Endothelial cell (in vitro differentiated cells): ENCODE results near the gene CACFD1. TPM values are rescaled to one million over a fixed set of nuclear protein-coding genes. Genes with fewer than 3 reads are reported as not detected.

Source experiments
- DNase-seq: peaks from one replicate; pipeline ENCODE4 v3.0.0; 2021; ENCODE audit warnings: low spot score
- H3K27ac Mint-ChIP-seq: one replicate; pipeline ENCODE4 v1.8.0; 2021; ENCODE audit warnings: mixed read lengths, inconsistent platforms; ENCODE audit not compliant: unreplicated experiment
- H3K27me3 Mint-ChIP-seq: one replicate; pipeline ENCODE4 v1.8.0; 2021; ENCODE audit warnings: mild to moderate bottlenecking, moderate library complexity, mixed read lengths, inconsistent platforms; ENCODE audit not compliant: unreplicated experiment
- H3K36me3 Mint-ChIP-seq: one replicate; pipeline ENCODE4 v1.8.0; 2021; ENCODE audit warnings: mild to moderate bottlenecking, low read depth, mixed read lengths, inconsistent platforms; ENCODE audit not compliant: unreplicated experiment
- H3K4me1 Mint-ChIP-seq: one replicate; pipeline ENCODE4 v1.8.0; 2021; ENCODE audit warnings: mild to moderate bottlenecking, mixed read lengths, inconsistent platforms; ENCODE audit not compliant: unreplicated experiment
- H3K4me3 Mint-ChIP-seq: one replicate; pipeline ENCODE4 v1.8.0; 2021; ENCODE audit warnings: mild to moderate bottlenecking, mixed read lengths, inconsistent platforms; ENCODE audit not compliant: unreplicated experiment
- H3K9me3 Mint-ChIP-seq: one replicate; pipeline ENCODE4 v1.8.0; 2021; ENCODE audit warnings: mixed read lengths, inconsistent platforms; ENCODE audit not compliant: unreplicated experiment
- CTCF ChIP-seq: fragments of 200-600 bp; sonication (generic); IDR thresholded peaks from one replicate; pipeline ENCODE4 v1.5.0; 2021; ENCODE audit warnings: antibody characterized with exemption; ENCODE audit not compliant: unreplicated experiment
- total RNA-seq: library from RNA; stranded (reverse); fragmentation: NEBNext Ultra II Directional; extraction: Animal tissue kit (Norgen Biotek cat#: 25700); gene quantifications from one replicate; pipeline ENCODE4 v1.2.1, GENCODE V29; 2021; ENCODE audit not compliant: unreplicated experiment

CACFD1 gene
- total RNA-seq, 1 donor from 2014 or later = 34.3 TPM

GRCh38 chr9:133499132-133499891, 39.5 kb downstream of the CACFD1 start:
- DNase-seq = no peak
- H3K4me3 Mint-ChIP-seq = no peak overlapping the region
- no peak overlapping the region for H3K27ac Mint-ChIP-seq
- H3K4me1 Mint-ChIP-seq = peaks cover 4% of the 10 kb centered on the region
- no peaks in the 10 kb centered on the region for H3K36me3 Mint-ChIP-seq
- no peaks in the 10 kb centered on the region for H3K9me3 Mint-ChIP-seq
- TF ChIP-seq CTCF = no peak
- peaks cover 8% of the 10 kb centered on the region for H3K27me3 Mint-ChIP-seq

GRCh38 chr9:133499892-133500270, 40.1 kb downstream of the CACFD1 start:
- peaks cover 4% of the 10 kb centered on the region for H3K4me1 Mint-ChIP-seq

DNA sequence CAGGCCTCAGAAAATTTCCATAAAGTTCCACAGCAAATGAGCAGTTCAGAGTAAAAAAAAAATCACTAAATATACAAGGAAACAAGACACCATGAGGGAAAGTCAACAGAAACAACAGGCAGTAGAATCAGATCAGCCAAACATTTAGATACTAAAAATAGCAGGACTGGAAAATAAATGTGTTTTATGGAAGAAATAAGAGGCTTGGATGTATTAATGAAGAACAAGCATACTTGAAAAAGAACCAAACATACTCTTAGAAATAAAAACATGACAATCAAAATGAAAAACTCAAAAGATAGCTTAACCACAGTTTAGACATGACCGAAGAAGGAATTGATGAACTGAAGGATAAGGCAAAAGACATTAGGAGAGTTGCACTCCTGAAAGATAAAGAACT, 42.3 kb downstream of the CACFD1 start:
- Mint-ChIP-seq H3K4me3 (no peak overlapping the region), H3K27me3 (peaks cover 8% of the 10 kb centered on the region), H3K36me3 (no peaks in the 10 kb centered on the region), H3K9me3 (no peaks in the 10 kb centered on the region), H3K27ac (no peak overlapping the region), H3K4me1 (no peaks in the 10 kb centered on the region)
- no peak for TF ChIP-seq CTCF
- DNase-seq = no peak

More at GRCh38 chr9:133499892-133500270, 40.1 kb downstream of the CACFD1 start:
- Mint-ChIP-seq H3K4me3 (no peak overlapping the region), H3K27me3 (peaks cover 8% of the 10 kb centered on the region), H3K36me3 (no peaks in the 10 kb centered on the region), H3K27ac (no peak overlapping the region), H3K9me3 (no peaks in the 10 kb centered on the region)
- TF ChIP-seq CTCF = no peak
- no peak for DNase-seq

DNA sequence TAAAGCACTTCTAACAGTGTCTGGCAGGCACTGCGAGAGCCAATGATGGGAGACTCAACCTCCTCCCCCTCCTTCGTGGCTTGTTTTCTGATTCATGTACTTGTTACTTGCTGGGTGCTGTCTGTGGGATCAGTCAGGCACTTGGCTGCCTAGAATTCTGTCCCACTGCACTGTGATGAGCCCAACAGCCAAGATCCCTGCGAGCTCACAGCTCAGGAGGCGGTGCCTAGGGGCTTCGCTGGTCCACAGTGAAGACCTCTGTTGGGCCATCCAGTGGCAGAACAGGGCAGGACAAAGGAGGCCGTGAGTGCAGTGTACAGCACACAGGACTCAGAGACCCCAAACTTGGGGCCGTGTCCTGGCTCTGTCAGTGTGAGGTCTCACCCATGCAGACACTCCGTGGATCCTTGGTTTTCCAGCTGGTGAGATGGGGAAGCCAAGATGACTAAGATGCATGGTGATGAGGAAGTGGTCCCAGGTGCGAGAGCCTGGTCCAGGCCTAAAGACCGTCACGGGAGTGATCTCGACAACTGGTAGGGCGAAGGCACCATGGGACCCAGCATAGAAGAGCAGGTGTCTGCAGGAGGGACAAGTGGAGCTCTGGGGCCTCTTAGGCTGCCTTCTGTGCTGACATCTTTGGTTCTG, 45.5 kb downstream of the CACFD1 start:
- H3K36me3 Mint-ChIP-seq = no peaks in the 10 kb centered on the region
- H3K9me3 Mint-ChIP-seq = no peaks in the 10 kb centered on the region
- H3K4me3 Mint-ChIP-seq = no peak overlapping the region
- no peak for DNase-seq
- H3K27me3 Mint-ChIP-seq = peaks cover 7% of the 10 kb centered on the region
- no peak for TF ChIP-seq CTCF
- peaks cover 8% of the 10 kb centered on the region for H3K4me1 Mint-ChIP-seq
- H3K27ac Mint-ChIP-seq = no peak overlapping the region

DNA sequence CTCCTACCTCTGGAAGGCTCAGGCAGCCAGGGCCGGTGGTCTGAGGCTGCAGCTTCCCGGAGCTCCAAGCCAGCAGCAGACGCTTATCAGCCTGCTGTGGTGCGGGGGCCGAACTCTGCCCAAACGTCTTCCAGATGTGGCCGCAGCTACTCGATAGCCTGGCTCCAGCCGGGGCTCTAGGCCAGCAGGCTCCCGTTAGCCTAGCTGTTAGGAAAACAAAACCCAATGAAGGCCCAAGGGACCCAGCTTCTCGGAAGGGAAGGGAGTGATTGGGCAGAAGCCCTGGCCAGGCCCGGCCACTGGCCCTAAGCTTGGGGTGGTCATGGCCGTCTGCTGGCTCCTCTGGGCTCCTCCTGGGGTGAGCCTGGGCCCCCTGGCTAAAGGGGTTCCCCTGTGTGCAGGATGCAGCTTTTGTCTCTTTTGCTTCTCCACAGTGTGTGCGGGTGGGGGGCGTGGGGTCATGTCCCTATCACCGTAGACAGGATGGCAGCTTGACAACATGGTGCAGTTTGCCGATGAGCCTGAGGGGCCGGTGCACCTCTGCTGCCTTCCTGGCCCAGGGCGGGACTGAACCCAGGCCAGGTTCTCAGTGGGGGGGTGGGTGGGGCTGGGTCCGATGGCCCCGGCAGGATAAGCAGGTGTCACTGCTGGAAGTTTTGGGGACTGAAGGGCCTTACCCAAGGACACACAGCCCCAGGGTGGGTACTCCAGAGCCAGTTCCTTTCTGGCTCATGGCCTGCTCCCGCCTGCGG, 46.3 kb downstream of the CACFD1 start:
- H3K4me3 Mint-ChIP-seq = no peak overlapping the region
- no peak for TF ChIP-seq CTCF
- H3K36me3 Mint-ChIP-seq = no peaks in the 10 kb centered on the region
- peaks cover 8% of the 10 kb centered on the region for H3K4me1 Mint-ChIP-seq
- H3K27ac Mint-ChIP-seq = no peak overlapping the region
- H3K27me3 Mint-ChIP-seq = peaks cover 4% of the 10 kb centered on the region
- no peak for DNase-seq
- no peaks in the 10 kb centered on the region for H3K9me3 Mint-ChIP-seq
